ENCODE data around the gene GM2A. TPM values are rescaled to one million over a fixed set of nuclear protein-coding genes. Genes with fewer than 3 reads are reported as not detected.
"Not testable (repeated sequence)": the region's sequence is repeated elsewhere in the genome, so short reads cannot be mapped to it uniquely, and the experiment has no call there.

The GM2A gene
- total RNA-seq, 1 donor from 2014 or later = 51.3 TPM

DNA sequence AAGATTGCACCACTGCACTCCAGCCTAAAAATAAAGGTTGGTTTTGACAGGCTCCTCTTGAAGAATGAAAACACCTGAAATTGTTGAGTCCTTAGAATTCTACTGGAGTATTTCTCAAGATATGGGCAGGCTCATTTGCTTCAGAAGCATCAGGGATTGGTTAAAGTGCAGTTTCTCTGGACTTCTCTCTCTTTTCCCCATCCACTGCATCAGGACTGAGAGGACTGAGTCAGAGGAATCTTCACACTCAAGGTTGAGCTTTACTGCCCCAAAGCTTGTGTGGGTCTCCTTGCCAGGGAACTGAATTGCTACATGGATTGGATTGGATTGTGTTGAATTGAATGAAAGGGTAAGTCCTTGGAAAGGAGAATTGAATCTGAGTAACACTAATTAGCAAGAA lies 21.6 kb upstream of the GM2A start:
- H3K9me3 Mint-ChIP-seq = no peaks in the 10 kb centered on the region
- H3K27me3 Mint-ChIP-seq = no peaks in the 10 kb centered on the region
- H3K27ac Mint-ChIP-seq = peak overlapping the region; percentile 24
- ChIA-PET CTCF (interaction anchor here (0.8 to 1.3 kb wide), 2 partner anchors 66 to 106 kb away, joined by 3 to 4 read pairs; no protein-coding TSS in a partner anchor), POLR2A (interaction anchor here (0.7 to 1.3 kb wide), 4 partner anchors 21 to 102 kb away, joined by 3 to 8 read pairs (median 4); partner anchors contain the start of gene GM2A)
- ATAC-seq (ENCODE audit: low read depth) (no peak), DNase-seq (no peak)
- intact Hi-C loops (cut with micrococcal nuclease) = no loop called here
- peaks cover 71% of the 10 kb centered on the region for H3K4me1 Mint-ChIP-seq
- TF ChIP-seq, protein P1, sequence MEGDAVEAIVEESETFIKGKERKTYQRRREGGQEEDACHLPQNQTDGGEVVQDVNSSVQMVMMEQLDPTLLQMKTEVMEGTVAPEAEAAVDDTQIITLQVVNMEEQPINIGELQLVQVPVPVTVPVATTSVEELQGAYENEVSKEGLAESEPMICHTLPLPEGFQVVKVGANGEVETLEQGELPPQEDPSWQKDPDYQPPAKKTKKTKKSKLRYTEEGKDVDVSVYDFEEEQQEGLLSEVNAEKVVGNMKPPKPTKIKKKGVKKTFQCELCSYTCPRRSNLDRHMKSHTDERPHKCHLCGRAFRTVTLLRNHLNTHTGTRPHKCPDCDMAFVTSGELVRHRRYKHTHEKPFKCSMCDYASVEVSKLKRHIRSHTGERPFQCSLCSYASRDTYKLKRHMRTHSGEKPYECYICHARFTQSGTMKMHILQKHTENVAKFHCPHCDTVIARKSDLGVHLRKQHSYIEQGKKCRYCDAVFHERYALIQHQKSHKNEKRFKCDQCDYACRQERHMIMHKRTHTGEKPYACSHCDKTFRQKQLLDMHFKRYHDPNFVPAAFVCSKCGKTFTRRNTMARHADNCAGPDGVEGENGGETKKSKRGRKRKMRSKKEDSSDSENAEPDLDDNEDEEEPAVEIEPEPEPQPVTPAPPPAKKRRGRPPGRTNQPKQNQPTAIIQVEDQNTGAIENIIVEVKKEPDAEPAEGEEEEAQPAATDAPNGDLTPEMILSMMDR (IDR thresholded peaks at IDR 0.05) = no peak
- H3K36me3 Mint-ChIP-seq (ENCODE audit: low read depth) = no peaks in the 10 kb centered on the region
- H3K4me3 Mint-ChIP-seq = no peak overlapping the region

DNA sequence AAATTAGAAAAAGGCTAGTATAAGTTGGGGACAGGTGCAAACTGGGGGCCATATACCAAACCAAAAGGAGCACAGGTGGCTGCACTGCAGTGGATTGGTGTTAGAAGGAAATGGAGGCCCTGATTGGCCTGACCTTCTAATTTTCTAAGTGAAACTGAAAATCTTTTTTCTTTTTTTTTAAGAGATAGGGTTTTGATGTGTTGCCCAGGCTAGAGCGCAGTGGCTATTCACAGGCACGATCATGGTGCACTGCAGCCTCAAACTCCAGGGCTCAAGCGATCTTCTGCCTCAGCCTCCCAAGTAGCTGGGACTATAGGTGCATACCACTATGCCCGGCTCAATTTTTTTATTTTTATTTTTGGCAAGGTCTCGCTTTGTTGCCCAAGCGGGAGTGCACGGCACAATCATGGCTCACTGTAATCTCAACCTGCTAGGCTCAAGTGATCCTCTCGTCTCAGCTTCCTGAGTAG lies 19.3 kb upstream of the GM2A start:
- intact Hi-C loops (cut with micrococcal nuclease) = loop anchor here (1.0 kb wide), 2 partner anchors 9 to 19 kb away; partner anchors contain the start of gene CCDC69
- Mint-ChIP-seq H3K36me3 (ENCODE audit: low read depth) (no peaks in the 10 kb centered on the region), H3K4me3 (peak overlapping the region; percentile 62), H3K9me3 (no peaks in the 10 kb centered on the region), H3K27ac (peak overlapping the region; percentile 89), H3K4me1 (peaks cover 82% of the 10 kb centered on the region), H3K27me3 (no peaks in the 10 kb centered on the region)
- ATAC-seq (ENCODE audit: low read depth) = peak; percentile 33
- POLR2A ChIA-PET = interaction anchor here (0.7 to 3.8 kb wide), 6 partner anchors 11 to 102 kb away, joined by 3 to 63 read pairs (median 13); partner anchors contain the start of genes CCDC69 and GM2A
- TF ChIP-seq, protein P1 (IDR thresholded peaks at IDR 0.05) = no peak
- CTCF ChIA-PET = interaction anchor here (2.2 to 3.2 kb wide), 3 partner anchors 10 to 108 kb away, joined by 13 to 26 read pairs (median 18); partner anchors contain the start of gene CCDC69
- no peak for DNase-seq

DNA sequence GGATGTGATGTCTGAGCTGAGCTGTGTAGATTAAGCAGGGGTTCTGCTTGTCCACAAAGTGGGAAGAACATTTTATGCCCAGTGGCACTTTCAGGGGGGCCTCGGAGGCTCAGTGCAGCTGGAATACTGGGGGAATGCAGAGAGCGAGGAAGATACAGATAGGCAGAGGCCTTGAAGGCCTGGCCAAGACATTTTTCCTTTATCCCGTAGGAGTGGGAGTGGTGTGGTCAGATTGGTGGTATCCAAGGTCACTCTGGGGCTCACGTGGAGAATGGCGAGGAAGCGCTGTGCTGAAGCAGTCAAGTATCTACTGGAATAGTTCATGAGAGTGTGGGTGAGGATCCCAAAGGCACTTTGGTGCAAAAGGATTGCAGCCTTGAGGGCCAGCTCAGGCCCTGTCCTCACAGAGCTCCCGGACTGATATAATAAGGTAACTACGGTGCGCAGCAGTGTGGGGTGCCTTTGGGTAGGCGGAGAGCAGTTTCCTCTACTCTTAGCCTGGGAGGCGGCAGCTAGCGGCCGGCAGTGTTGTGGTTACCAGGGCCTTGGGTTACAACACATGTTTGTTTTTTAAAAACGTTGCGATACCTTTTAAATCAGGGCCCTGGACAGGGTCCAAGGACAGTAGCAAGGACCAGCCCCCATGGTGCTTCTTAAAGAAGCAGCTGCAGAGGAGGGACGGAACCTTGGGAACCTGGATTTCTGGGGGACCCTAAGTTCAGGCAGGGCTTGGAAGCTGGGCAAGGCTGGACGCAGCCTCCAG lies 18.3 kb upstream of the GM2A start:
- CTCF ChIA-PET = interaction anchor here (1.0 to 3.2 kb wide), 9 partner anchors 11 to 119 kb away, joined by 3 to 26 read pairs (median 4); partner anchors contain the start of genes CCDC69 and GM2A
- DNase-seq (no peak), ATAC-seq (ENCODE audit: low read depth) (peak; percentile 45)
- Mint-ChIP-seq H3K4me1 (peaks cover 87% of the 10 kb centered on the region), H3K9me3 (no peaks in the 10 kb centered on the region), H3K36me3 (ENCODE audit: low read depth) (no peaks in the 10 kb centered on the region), H3K4me3 (peak overlapping the region; percentile 62), H3K27ac (peak overlapping the region; percentile 89), H3K27me3 (no peaks in the 10 kb centered on the region)
- intact Hi-C loops (cut with micrococcal nuclease) = loop anchor here (1.0 kb wide), 1 partner anchor 10 kb away; the partner anchor contains the start of gene CCDC69
- POLR2A ChIA-PET = interaction anchor here (0.6 to 3.8 kb wide), 11 partner anchors 12 to 221 kb away, joined by 3 to 63 read pairs (median 4); partner anchors contain the start of genes CCDC69 and GM2A
- TF ChIP-seq, protein P1 (IDR thresholded peaks at IDR 0.05) = no peak

DNA sequence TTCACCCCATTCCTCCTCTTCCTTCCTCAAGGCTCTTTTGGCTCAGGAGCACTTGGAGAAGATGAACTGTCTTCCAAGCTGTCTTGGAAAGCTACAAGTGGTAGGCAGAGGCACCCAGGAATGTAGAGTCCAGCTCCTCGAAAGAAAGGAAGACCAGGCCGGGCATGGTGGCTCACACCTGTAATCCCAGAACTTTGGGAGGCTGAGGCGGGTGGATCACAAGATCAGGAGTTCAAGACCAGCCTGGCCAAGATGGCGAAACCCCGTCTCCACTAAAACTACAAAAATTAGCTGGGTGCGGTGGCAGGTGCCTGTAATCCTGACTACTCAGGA lies 17.8 kb upstream of the GM2A start:
- intact Hi-C loops (cut with micrococcal nuclease); H3K36me3 Mint-ChIP-seq (ENCODE audit: low read depth); H3K9me3 Mint-ChIP-seq; H3K27me3 Mint-ChIP-seq; DNase-seq; ATAC-seq (ENCODE audit: low read depth): not testable (repeated sequence)
- Mint-ChIP-seq H3K4me1 (peaks cover 89% of the 10 kb centered on the region), H3K27ac (peak overlapping the region; percentile 89), H3K4me3 (peak overlapping the region; percentile 9)
- ChIA-PET POLR2A (interaction anchor here (0.7 to 3.8 kb wide), 7 partner anchors 12 to 125 kb away, joined by 3 to 63 read pairs (median 10); partner anchors contain the start of genes CCDC69 and GM2A), CTCF (interaction anchor here (1.0 to 3.2 kb wide), 9 partner anchors 12 to 120 kb away, joined by 3 to 26 read pairs (median 4); partner anchors contain the start of genes CCDC69 and GM2A)

DNA sequence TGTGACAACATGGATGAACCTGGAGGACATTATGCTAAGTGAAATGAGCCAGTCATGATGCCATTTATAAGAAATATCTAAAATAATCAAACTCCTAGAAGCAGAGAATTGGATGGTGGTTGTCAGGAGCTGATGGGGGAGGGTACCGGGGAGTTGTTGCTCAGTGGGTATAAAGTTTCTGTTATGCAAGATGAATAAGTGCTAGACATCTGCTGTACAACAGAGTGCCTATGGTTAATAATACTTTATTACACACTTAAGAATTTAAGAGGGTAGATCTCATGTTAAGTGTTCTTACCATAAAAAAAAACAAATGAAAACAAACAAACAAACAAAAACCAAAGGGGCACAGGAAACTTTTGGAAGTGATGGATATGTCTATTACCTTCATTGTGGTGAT lies 16.1 kb upstream of the GM2A start:
- H3K4me3 Mint-ChIP-seq = no peak overlapping the region
- H3K9me3 Mint-ChIP-seq = no peaks in the 10 kb centered on the region
- peak overlapping the region; percentile 83 for H3K27ac Mint-ChIP-seq
- CTCF ChIA-PET = interaction anchor here (2.2 to 6.8 kb wide), 9 partner anchors 13 to 121 kb away, joined by 10 to 122 read pairs (median 17); partner anchors contain the start of gene CCDC69
- peaks cover 96% of the 10 kb centered on the region for H3K4me1 Mint-ChIP-seq
- H3K36me3 Mint-ChIP-seq (ENCODE audit: low read depth) = no peaks in the 10 kb centered on the region
- TF ChIP-seq, protein P1 (IDR thresholded peaks at IDR 0.05) = no peak
- intact Hi-C loops (cut with micrococcal nuclease) = loop anchor here (1.0 kb wide), 1 partner anchor 61 kb away; no protein-coding TSS in a partner anchor
- ATAC-seq (ENCODE audit: low read depth) (no peak), DNase-seq (no peak)
- no peaks in the 10 kb centered on the region for H3K27me3 Mint-ChIP-seq
- POLR2A ChIA-PET = interaction anchor here (0.9 to 7.4 kb wide), 6 partner anchors 13 to 124 kb away, joined by 9 to 104 read pairs (median 30); partner anchors contain the start of genes CCDC69 and GM2A

Data from activated B cell treated with CpG ODN at 0.5 μM for 24 hours (primary cell).